Pulmonary artery endothelial cell (primary cell): ENCODE results near the gene PHYH. TPM values are rescaled to one million over a fixed set of nuclear protein-coding genes. Genes with fewer than 3 reads are reported as not detected.
"Not testable (repeated sequence)": the region's sequence is repeated elsewhere in the genome, so short reads cannot be mapped to it uniquely, and the experiment has no call there.

Experiments used
- DNase-seq: peaks from one replicate; pipeline ENCODE4 v3.0.0-alpha.2; 2011; ENCODE audit warnings: low read depth, low spot score
- total RNA-seq: library from RNA; depleted of rRNA; stranded (reverse); fragments of >200 nt; gene quantifications from 2 replicates; pipeline ENCODE4 v1.2.3, GENCODE V29; 2014

The PHYH gene
- total RNA-seq: 7.8 and 8.6 TPM in 2 replicates

GRCh38 chr10:13299437-13300287 lies at the start of gene PHYH:
PHYH (minus strand) TSS chr10:13300064; CDS start chr10:13300042, 22 bp downstream.
- peak; percentile 60 for DNase-seq

- no peak for DNase-seq
These were observed 48.6 kb upstream of the PHYH start, which contains the start of gene SEPHS1 for GRCh38 chr10:13348216-13349017. SEPHS1 (minus strand) TSS chr10:13348293; CDS start chr10:13344950, 3,343 bp downstream.

GRCh38 chr10:13347500-13348156 lies 47.8 kb upstream of the PHYH start:
- no peak for DNase-seq

DNA sequence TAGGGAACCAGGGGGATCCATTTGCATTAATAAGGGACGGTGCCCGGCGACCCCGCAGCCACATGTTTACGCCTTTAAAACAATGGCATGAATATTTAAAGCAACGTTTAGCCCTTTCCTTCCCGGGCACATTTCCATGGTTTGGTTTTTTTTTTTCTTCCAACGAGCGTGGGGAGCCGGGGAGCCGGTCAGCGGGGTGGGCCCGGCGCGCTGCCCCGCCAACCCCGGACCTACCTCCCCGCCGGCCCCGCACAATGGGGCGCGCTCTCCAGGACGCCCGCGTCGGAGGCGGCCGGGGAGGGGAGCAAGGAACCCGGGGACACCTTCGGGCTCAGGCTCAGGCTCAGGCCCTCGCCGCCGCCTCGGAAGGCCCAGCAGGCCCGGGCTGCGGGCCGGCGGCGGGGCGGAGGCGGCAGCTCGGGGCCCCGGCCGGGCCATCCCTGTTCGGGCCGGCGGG lies 47.2 kb upstream of the PHYH start:
- no peak for DNase-seq

DNA sequence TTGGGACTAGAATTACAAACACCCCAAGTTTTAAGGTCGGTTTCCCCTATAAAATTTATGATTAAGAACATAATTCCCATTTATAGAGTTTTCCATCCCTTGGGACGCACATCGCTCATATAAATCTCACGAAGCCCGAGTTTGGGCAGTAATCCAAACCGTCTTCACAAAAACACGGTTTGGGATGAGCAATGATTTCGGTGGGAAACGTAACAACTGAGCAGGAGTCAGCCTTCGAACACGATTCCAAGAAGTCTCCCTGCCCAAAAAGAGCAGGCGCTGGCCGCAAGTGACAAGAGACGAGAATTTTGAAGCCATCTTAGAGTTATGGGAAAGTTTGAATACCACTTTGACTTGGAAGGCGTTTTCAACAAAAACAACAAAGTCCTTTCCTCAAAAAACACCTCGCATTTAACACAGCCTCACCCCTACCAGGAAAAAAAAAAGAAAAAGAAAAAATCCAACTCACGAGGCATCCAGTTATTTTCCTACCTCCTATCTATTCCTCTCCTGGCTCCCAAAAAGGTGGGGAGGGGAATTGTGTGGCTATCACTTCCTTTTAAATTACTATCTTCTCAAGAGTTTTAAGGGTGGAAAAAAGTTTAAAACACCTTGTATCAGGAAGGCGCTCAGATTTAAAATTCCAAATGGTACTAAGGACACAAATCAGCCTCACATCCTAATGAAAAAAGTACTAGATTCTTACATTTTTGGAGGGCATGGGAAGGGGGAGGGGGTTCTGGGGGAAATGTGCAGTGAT lies 46.6 kb upstream of the PHYH start:
- no peak for DNase-seq

- no peak for DNase-seq
These were observed 40.9 kb upstream of the PHYH start for GRCh38 chr10:13340626-13341376.

GRCh38 chr10:13340068-13340467 lies 40.2 kb upstream of the PHYH start:
- no peak for DNase-seq

GRCh38 chr10:13338390-13339110 lies 38.7 kb upstream of the PHYH start:
- DNase-seq: peak; percentile 27

DNA sequence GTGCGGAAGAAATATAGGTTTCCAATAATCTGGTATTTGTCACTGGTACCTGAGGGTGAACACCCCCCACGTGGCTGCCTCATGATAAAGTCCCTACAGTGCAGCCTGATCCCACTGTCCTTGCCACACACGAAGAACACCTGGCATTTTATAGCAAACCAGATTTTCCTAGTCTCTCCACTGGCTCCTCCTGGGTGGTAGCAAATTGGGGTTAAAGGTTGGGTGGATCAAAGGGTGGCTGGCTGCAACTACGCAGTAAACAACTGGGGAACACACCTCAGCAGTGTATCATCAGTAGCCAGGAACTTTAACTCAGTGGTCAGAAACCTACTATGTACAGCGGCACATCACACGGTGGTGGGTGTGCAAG lies 37.9 kb upstream of the PHYH start:
- DNase-seq: no peak

- DNase-seq: no peak
These were observed 37.4 kb upstream of the PHYH start for GRCh38 chr10:13337128-13337826.

GRCh38 chr10:13335881-13336280 lies 36.0 kb upstream of the PHYH start:
- no peak for DNase-seq

DNA sequence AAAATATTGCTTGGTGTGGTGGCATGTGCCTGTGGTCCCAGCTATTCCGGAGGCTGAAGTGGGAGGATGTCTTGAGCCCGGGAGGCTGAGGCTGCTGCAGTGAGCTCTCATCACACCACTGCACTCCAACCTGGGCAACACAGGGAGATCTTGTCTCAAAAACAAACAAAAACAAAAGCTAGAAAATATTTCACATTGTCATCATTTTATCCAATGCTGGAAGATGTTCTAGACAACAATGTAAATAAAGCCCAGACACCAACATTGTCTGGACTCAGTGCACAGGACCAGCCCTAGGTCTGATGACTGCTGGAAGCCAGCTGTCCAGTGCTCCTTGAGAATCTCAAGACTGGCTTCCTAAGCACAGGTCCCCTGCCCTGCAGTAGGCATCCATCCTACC lies 34.7 kb upstream of the PHYH start:
- no peak for DNase-seq

GRCh38 chr10:13331646-13332045 lies 31.8 kb upstream of the PHYH start:
- DNase-seq: no peak

- DNase-seq: not testable (repeated sequence)
These were observed 31.1 kb upstream of the PHYH start for GRCh38 chr10:13330980-13331379.

GRCh38 chr10:13329565-13329964 lies 29.7 kb upstream of the PHYH start:
- DNase-seq: no peak

DNA sequence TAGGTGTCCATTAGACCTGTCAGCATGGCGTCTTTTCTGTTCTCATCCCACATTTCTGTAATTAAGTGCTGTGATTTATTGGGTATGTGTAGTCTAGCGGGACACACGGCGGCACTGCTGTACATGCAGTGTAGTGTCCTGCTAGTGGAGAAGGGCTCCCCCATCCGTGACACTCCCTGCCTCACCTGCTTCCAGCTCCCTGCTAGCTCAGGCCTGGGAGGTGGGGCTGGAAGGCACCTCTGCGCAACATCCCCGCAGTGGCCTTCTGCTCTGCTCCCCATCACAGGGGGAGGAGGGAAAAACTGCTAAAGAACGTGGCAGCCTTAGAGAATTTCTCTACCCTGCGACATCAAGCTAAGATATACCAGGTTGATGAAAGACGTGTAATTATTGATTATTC lies 28.7 kb upstream of the PHYH start:
- DNase-seq: no peak

GRCh38 chr10:13328126-13328525 lies 28.3 kb upstream of the PHYH start:
- DNase-seq: no peak

GRCh38 chr10:13327534-13327933 lies 27.7 kb upstream of the PHYH start:
- no peak for DNase-seq

DNA sequence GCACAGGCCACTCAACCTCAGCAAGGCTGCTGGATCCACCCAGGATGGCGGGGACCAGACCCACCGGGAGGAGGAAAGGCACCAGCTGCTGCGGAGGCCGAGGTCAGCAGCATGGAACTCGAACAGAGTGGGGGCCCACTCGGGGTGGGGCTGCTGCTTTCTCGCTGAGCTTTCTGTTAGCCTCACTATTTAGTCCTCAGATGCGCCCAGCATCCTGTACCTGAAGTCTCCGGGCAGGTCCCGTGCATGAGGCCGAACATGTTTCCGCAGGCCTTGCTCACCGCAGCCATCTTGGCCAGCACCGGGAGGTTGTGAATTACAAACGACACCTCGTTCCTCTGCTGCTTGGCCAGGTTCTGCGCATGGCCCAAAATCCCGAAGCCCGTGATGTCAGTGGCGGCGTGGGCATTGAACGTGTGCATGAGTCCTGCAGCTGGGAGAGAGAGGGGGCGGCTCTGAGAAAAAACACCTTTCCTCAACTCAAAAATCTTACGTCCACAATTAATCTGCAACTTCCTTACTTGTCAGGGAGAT lies 22.8 kb upstream of the PHYH start:
- no peak for DNase-seq
